WTC11 (cell line): ENCODE data around the gene HDHD5.

Source experiments
- ATF3 ChIP-seq: sonication (generic); formaldehyde crosslinking; conservative IDR thresholded peaks from 2 replicates; pipeline ENCODE4 v1.8.1; 2022; ENCODE audit warnings: mild to moderate bottlenecking, missing genetic modification reagents
- CREB1 ChIP-seq: sonication (generic); formaldehyde crosslinking; IDR thresholded peaks from 2 replicates; pipeline ENCODE4 v1.8.0; 2023; ENCODE audit warnings: mild to moderate bottlenecking, missing genetic modification reagents
- CTCF ChIP-seq: fragments of 200-600 bp; IDR thresholded peaks from 2 replicates; pipeline ENCODE4 v1.8.0; 2022; ENCODE audit warnings: antibody characterized with exemption
- E2F5 ChIP-seq: sonication (generic); formaldehyde crosslinking; IDR thresholded peaks from 2 replicates; pipeline ENCODE4 v1.8.1; 2022; ENCODE audit warnings: mild to moderate bottlenecking, moderate library complexity, missing genetic modification reagents
- ETV6 ChIP-seq: sonication (generic); formaldehyde crosslinking; IDR thresholded peaks from 2 replicates; pipeline ENCODE4 v1.8.1; 2022; ENCODE audit warnings: mild to moderate bottlenecking, missing genetic modification reagents
- FOXP4 ChIP-seq: sonication (generic); formaldehyde crosslinking; IDR thresholded peaks from 2 replicates; pipeline ENCODE4 v1.8.0; 2022; ENCODE audit warnings: mild to moderate bottlenecking, missing genetic modification reagents
- NR2C2 ChIP-seq: sonication (generic); formaldehyde crosslinking; IDR thresholded peaks from 2 replicates; pipeline ENCODE4 v1.8.0; 2022; ENCODE audit warnings: mild to moderate bottlenecking, missing genetic modification reagents
- PREB ChIP-seq: sonication (generic); formaldehyde crosslinking; IDR thresholded peaks from 2 replicates; pipeline ENCODE4 v1.8.1; 2022; ENCODE audit warnings: mild to moderate bottlenecking, missing genetic modification reagents, moderate library complexity, borderline replicate concordance
- TCF7 ChIP-seq: sonication (generic); formaldehyde crosslinking; IDR thresholded peaks from 2 replicates; pipeline ENCODE4 v1.8.0; 2022; ENCODE audit warnings: mild to moderate bottlenecking, low read depth, missing genetic modification reagents, moderate library complexity
- ZNF232 ChIP-seq: sonication (generic); formaldehyde crosslinking; IDR thresholded peaks from 2 replicates; pipeline ENCODE4 v1.8.0; 2022; ENCODE audit warnings: mild to moderate bottlenecking, missing genetic modification reagents
- ZNF317 ChIP-seq: sonication (generic); formaldehyde crosslinking; IDR thresholded peaks from 2 replicates; pipeline ENCODE4 v1.8.1; 2023; ENCODE audit warnings: low read depth, mild to moderate bottlenecking, moderate library complexity, missing genetic modification reagents, borderline replicate concordance
- ZNF396 ChIP-seq: fragments of 250-450 bp; sonication (Bioruptor Pico); IDR thresholded peaks from 2 replicates; pipeline ENCODE4 v1.8.0; 2021; ENCODE audit warnings: mild to moderate bottlenecking, moderate library complexity, borderline replicate concordance
- ZNF532 ChIP-seq: fragments of 250-450 bp; sonication (Bioruptor Pico); IDR thresholded peaks from 2 replicates; pipeline ENCODE4 v1.9.0; 2021; ENCODE audit warnings: mild to moderate bottlenecking, borderline replicate concordance
- ZNF671 ChIP-seq: fragments of 250-450 bp; sonication (Bioruptor Pico); IDR thresholded peaks from 2 replicates; pipeline ENCODE4 v1.8.0; 2021; ENCODE audit warnings: mild to moderate bottlenecking

- no peak for TF ChIP-seq CREB1 (CRISPR knock-in tag)
- no peak for TF ChIP-seq ZNF232 (CRISPR knock-in tag)
- no peak for TF ChIP-seq ATF3 (CRISPR knock-in tag)
- no peak for TF ChIP-seq PREB (CRISPR knock-in tag)
- no peak for TF ChIP-seq CTCF
- no peak for TF ChIP-seq ZNF396 (CRISPR knock-in tag)
- TF ChIP-seq ZNF317 (CRISPR knock-in tag) = no peak
- TF ChIP-seq NR2C2 (CRISPR knock-in tag) = no peak
- TF ChIP-seq ZNF532 (CRISPR knock-in tag) = no peak
- TF ChIP-seq TCF7 (CRISPR knock-in tag) = no peak
- no peak for TF ChIP-seq ETV6 (CRISPR knock-in tag)
- no peak for TF ChIP-seq FOXP4 (CRISPR knock-in tag)
- TF ChIP-seq ZNF671 (CRISPR knock-in tag) = no peak
- TF ChIP-seq E2F5 (CRISPR knock-in tag) = no peak
Observed at GRCh38 chr22:17137861-17138425, 21.1 kb downstream of the HDHD5 start.
